K562 (cell line): ENCODE results near the gene SYT14. TPM values are rescaled to one million over a fixed set of nuclear protein-coding genes. Genes with fewer than 3 reads are reported as not detected.

Experiments
- ATAC-seq: fragments of 200-7000 bp; cut with Tn5 transposase; 3 replicates; pipeline ENCODE4 v1.9.1; 2020; ENCODE audit warnings: moderate library complexity
- BruUV-seq: library from RNA; stranded (reverse); fragments of 400-500 nt; replicated peaks from 2 replicates; lab custom pipeline; 2021; lab: Mats Ljungman, UMichigan
- CTCF ChIA-PET: fragments of 300-600 bp; formaldehyde crosslinking; extraction: SDS; loops from one replicate; lab custom pipeline; 2021; ENCODE audit warnings: low intra/inter-chr PET ratio; lab: Yijun Ruan, JAX
- POLR2A ChIA-PET: fragments of 300-600, 350-650 bp; sonication (Branson Sonifier 250); formaldehyde crosslinking; extraction: SDS; loops from one replicate; lab custom pipeline; 2021; ENCODE audit warnings: antibody characterized with exemption, inconsistent platforms; lab: Yijun Ruan, JAX
- DNase-seq, 4 experiments: peaks; one replicate each; pipeline versions ENCODE4 v3.0.0 to v3.0.0-alpha.2; 2011 to 2018; ENCODE audit warnings: low spot score in 3 of 4, mixed read lengths in 3 of 4; ENCODE audit errors: extremely low read depth in 1 of 4
- FAIRE-seq: peaks from 2 replicates; lab custom pipeline; 2011; peaks lifted over from hg19 to GRCh38; lab: Jason Lieb, UNC
- H2AFZ ChIP-seq: 2 replicates; pipeline ENCODE4 v1.6.0; 2011; ENCODE audit warnings: low read depth, low read length, control low read depth, inconsistent platforms
- H3K27ac ChIP-seq: fragments of 200-600 bp; 3 replicates; pipeline ENCODE4 v1.8.0; 2011; ENCODE audit warnings: low read depth, mild to moderate bottlenecking, control low read depth, inconsistent platforms, low read length, moderate library complexity, mixed read lengths; ENCODE audit errors: extremely low read depth
- H3K27me3 ChIP-seq, 2 experiments: fragments of 300-600 bp in 1 of 2; 2 replicates in 1 of 2; 3 replicates in 1 of 2; pipeline versions ENCODE4 v1.6.0 to v1.8.0; 2011; ENCODE audit warnings: inconsistent platforms in 2 of 2, low read length in 2 of 2, mild to moderate bottlenecking in 1 of 2, mixed read lengths in 1 of 2, moderate library complexity in 1 of 2; ENCODE audit not compliant: control insufficient read depth in 2 of 2, insufficient read depth in 2 of 2
- H3K36me3 ChIP-seq: fragments of 300-600 bp; 3 replicates; pipeline ENCODE4 v1.8.0; 2011; ENCODE audit warnings: mild to moderate bottlenecking, low read length, inconsistent platforms; ENCODE audit not compliant: control insufficient read depth, insufficient read depth
- H3K4me1 ChIP-seq, 2 experiments: fragments of 200-600 bp in 1 of 2; replicated peaks in 1 of 2; 2 replicates in 1 of 2; 3 replicates in 1 of 2; pipeline versions ENCODE4 v1.5.1 to v1.8.0; 2011; ENCODE audit warnings: inconsistent platforms in 2 of 2, low read length in 2 of 2, mild to moderate bottlenecking in 1 of 2, mixed read lengths in 1 of 2, moderate library complexity in 1 of 2; ENCODE audit not compliant: control insufficient read depth in 2 of 2, insufficient read depth in 2 of 2
- H3K4me2 ChIP-seq: 2 replicates; pipeline ENCODE4 v1.6.1; 2011; ENCODE audit warnings: low read length, control low read depth, inconsistent platforms, mixed read lengths; ENCODE audit not compliant: insufficient read depth
- H3K4me3 ChIP-seq: fragments of 200-600 bp; sonication (generic), shearing (Covaris generic); 2 replicates; pipeline ENCODE4 v1.5.1; 2016; ENCODE audit warnings: control low read depth, inconsistent platforms
- H3K79me2 ChIP-seq: fragments of 200-600 bp; 3 replicates; pipeline ENCODE4 v1.8.0; 2011; ENCODE audit warnings: low read length, inconsistent platforms; ENCODE audit not compliant: control insufficient read depth, insufficient read depth
- H3K9ac ChIP-seq, 2 experiments: 2 replicates each; pipeline versions ENCODE4 v1.6.0 to v1.6.1; 2011; ENCODE audit warnings: low read depth in 2 of 2, low read length in 2 of 2, control low read depth in 1 of 2, inconsistent platforms in 1 of 2, mild to moderate bottlenecking in 1 of 2, mixed read lengths in 1 of 2; ENCODE audit not compliant: insufficient read depth in 1 of 2
- H3K9me1 ChIP-seq: one replicate; pipeline ENCODE4 v1.6.0; 2011; ENCODE audit warnings: inconsistent platforms, mild to moderate bottlenecking, low read length, moderate library complexity; ENCODE audit not compliant: control insufficient read depth, insufficient read depth
- H3K9me3 ChIP-seq: replicated peaks from 2 replicates; pipeline ENCODE4 v1.5.1; 2011; ENCODE audit warnings: low read depth, low read length, inconsistent platforms; ENCODE audit not compliant: control insufficient read depth, insufficient read depth
- H4K20me1 ChIP-seq: replicated peaks from 2 replicates; pipeline ENCODE4 v1.6.1; 2011; ENCODE audit warnings: low read length, inconsistent platforms, mixed read lengths; ENCODE audit not compliant: control insufficient read depth, insufficient read depth
- HDAC3 ChIP-seq: fragments of 450-650 bp; IDR thresholded peaks from 2 replicates; pipeline ENCODE4 v1.6.1; 2018; ENCODE audit warnings: borderline replicate concordance, mild to moderate bottlenecking, moderate library complexity; ENCODE audit not compliant: partially characterized antibody
- RBM17 ChIP-seq: fragments of 200-400 bp; formaldehyde crosslinking; IDR thresholded peaks from 2 replicates; pipeline ENCODE4 v1.6.1; 2017; ENCODE audit warnings: low read depth, mild to moderate bottlenecking, low read length, borderline replicate concordance
- SMARCA5 ChIP-seq: fragments of 450-650 bp; IDR thresholded peaks from 2 replicates; pipeline ENCODE4 v1.6.1; 2016
- SNIP1 ChIP-seq: fragments of 450-650 bp; IDR thresholded peaks from 2 replicates; pipeline ENCODE4 v1.7.1; 2017; ENCODE audit warnings: low read depth, mild to moderate bottlenecking
- TSC22D4 ChIP-seq: fragments of 450-650 bp; IDR thresholded peaks from 2 replicates; pipeline ENCODE4 v1.6.1; 2016; ENCODE audit warnings: missing genetic modification characterization, missing biosample characterization, control low read depth
- WGBS: fragments of 100-300 bp; shearing (Covaris generic); methylation state at CpG from one replicate; pipeline ENCODE4 v1.1.6; 2016; ENCODE audit warnings: low coverage, mixed read lengths; ENCODE audit not compliant: insufficient coverage; ENCODE audit errors: missing lambda C conversion rate; 5-methylcytosine and 5-hydroxymethylcytosine counted together
- in situ Hi-C: fragments of 300-500 bp; cut with MboI; formaldehyde crosslinking; loops from 4 replicates; pipeline ENCODE4 v1.15.0; 2018; ENCODE audit warnings: inconsistent platforms, mixed read lengths
- intact Hi-C: fragments of 100-400 bp; cut with micrococcal nuclease; formaldehyde crosslinking; loops from 2 replicates; pipeline ENCODE4 v1.14.2; 2022
- polyA plus RNA-seq, 8 experiments: library from polyadenylated mRNA; depleted of rRNA in 4 of 8; stranded (reverse) in 5 of 8; unstranded in 3 of 8; fragments of >200 nt; fragmentation: Nextera tagmentation in 2 of 8; fragmentation: Illumina TruSeq in 1 of 8; extraction: Ambion mirVana in 2 of 8; extraction: Trizol in 1 of 8; gene quantifications; 2 replicates each; pipeline versions ENCODE4 v1.2.1 to v1.2.3, GENCODE V29; 2011 to 2014; ENCODE audit warnings: inconsistent platforms in 1 of 8, missing spikeins in 1 of 8
- total RNA-seq, 7 experiments: library from RNA; depleted of rRNA in 6 of 7; stranded (reverse); fragments of >200 nt in 6 of 7; fragmentation: Illumina TruSeq in 2 of 7; extraction: Trizol in 2 of 7; gene quantifications; 2 replicates each; pipeline versions ENCODE4 v1.2.1 to v1.2.3, GENCODE V29; 2011 to 2021; ENCODE audit warnings: low replicate concordance in 1 of 7
- TF ChIP-seq, protein P1 (sequence below): fragments of 250-450 bp; sonication (Bioruptor Pico); IDR thresholded peaks from 2 replicates; pipeline ENCODE4 v1.8.0; 2022; ENCODE audit warnings: inconsistent platforms, mild to moderate bottlenecking, moderate library complexity, borderline replicate concordance

The SYT14 gene
- total and polyA plus RNA-seq, 9 of the 15 experiments (the other 6 are each of a cell fraction or from before 2014, with no cell fraction given) = 0.01 to 0.04 TPM; not detected in 7

DNA sequence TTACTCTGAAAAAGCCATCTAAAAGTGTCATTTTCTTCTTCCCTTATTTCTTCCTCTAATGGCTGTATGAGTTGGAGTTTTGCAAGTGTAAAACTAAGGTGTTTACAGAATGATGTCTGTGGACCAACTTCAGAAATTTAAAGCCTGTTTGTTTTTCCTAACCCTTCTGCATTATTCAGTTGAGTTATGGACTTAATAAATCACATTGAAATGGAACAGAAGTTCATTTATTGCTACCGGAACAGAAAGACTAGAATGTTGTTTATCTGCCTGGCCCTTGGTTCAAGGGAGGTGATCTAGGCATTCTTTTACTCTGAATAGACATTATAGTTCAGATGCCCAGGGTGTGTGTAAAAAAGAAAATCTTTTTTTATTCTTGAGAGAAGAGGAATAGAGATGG, 24.8 kb downstream of the SYT14 start:
- Histone ChIP-seq H3K79me2 (no peaks in the 10 kb centered on the region), H2AFZ (no peak overlapping the region), H3K4me1 (no peaks in the 10 kb centered on the region), H3K9me1 (no peaks in the 10 kb centered on the region), H3K9ac (no peak overlapping the region), H3K36me3 (no peaks in the 10 kb centered on the region), H3K4me2 (no peak overlapping the region), H3K9me3 (no peaks in the 10 kb centered on the region), H3K27me3 (no peaks in the 10 kb centered on the region), H3K4me3 (no peak overlapping the region)
- WGBS = 0% methylated on average over 1 of the region's 1 CpG
- FAIRE-seq (no peak), ATAC-seq (no peak), DNase-seq (no peak)
- POLR2A ChIA-PET = no interaction called here
- BruUV-seq = no TSS peak
- TF ChIP-seq, protein P1, sequence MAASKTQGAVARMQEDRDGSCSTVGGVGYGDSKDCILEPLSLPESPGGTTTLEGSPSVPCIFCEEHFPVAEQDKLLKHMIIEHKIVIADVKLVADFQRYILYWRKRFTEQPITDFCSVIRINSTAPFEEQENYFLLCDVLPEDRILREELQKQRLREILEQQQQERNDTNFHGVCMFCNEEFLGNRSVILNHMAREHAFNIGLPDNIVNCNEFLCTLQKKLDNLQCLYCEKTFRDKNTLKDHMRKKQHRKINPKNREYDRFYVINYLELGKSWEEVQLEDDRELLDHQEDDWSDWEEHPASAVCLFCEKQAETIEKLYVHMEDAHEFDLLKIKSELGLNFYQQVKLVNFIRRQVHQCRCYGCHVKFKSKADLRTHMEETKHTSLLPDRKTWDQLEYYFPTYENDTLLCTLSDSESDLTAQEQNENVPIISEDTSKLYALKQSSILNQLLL (CRISPR knock-in tag) = no peak
- TF ChIP-seq SMARCA5 = no peak
- TF ChIP-seq RBM17 = no peak
- TF ChIP-seq TSC22D4 (tag) = no peak
- no peak for TF ChIP-seq HDAC3
- no peak for TF ChIP-seq SNIP1
- TF ChIP-seq, all 486 proteins: peak for 0
- intact Hi-C loops = no loop called here
- in situ Hi-C loops = no loop called here
- CTCF ChIA-PET = no interaction called here
- Histone ChIP-seq H4K20me1 (no peaks in the 10 kb centered on the region), H3K27ac (no peak overlapping the region)
